ENCODE data around the gene SRGAP2B.
"Not testable (repeated sequence)": the region's sequence is repeated elsewhere in the genome, so short reads cannot be mapped to it uniquely, and the experiment has no call there.

The SRGAP2B gene

GRCh38 chr1:145052019-145052776 lies 42.9 kb downstream of the SRGAP2B start:
- H3K27ac ChIP-seq, H3K4me3 ChIP-seq: not testable (repeated sequence)

GRCh38 chr1:145048181-145048856 lies 46.8 kb downstream of the SRGAP2B start:
- H3K27ac ChIP-seq, H3K4me3 ChIP-seq: not testable (repeated sequence)

DNA sequence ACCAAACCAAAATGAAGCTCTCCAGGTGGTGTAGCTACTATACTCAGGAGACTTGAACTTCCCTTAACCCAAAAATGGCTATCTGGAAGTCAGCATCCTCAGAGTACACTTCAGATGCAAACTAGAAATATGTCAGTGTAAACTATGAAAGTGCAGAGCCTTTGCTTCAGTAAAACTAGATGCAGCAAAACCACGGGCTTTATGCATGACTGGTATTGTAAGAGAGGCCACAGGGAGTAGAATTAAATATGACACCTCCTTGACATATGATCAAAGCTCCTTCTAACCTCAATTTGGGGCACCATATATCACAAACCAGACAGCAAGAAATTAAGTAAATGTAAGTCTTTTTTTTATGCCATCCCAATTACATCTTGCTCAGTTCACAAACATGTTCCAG lies 47.6 kb downstream of the SRGAP2B start:
- H3K27ac ChIP-seq, H3K4me3 ChIP-seq: not testable (repeated sequence)

DNA sequence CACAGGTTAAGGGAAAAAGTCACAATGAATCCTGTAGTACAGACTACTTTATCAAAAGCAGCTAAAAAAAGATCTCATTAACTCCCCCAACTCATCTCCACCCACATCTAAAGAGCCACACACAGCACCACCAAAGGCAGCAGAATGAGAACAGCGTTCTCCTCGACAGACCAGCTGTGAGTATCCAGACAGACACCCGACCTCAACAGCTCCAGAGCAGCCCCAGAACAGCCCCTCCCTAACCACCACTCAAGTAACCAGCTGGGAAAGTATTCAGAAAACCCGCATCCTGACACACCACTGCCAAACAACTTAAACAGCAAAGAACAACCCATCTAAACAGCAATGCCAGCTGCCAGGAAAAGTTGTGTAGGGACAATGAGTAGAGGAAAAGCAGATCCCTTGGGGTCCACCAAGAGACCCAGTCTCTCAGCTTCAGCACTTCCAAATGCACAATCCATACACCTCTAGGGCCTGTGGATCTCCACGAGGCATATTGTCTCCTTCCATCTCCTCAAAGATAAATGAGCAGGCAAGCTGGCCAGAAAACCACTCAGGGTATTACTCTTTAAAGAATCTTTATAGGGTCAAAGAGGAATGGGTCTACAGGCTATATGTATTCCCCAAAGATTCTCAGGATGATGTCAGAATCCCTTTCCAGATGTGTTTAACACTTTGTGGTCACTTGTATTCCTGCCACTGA lies 49.4 kb downstream of the SRGAP2B start:
- H3K27ac ChIP-seq, H3K4me3 ChIP-seq: not testable (repeated sequence)

DNA sequence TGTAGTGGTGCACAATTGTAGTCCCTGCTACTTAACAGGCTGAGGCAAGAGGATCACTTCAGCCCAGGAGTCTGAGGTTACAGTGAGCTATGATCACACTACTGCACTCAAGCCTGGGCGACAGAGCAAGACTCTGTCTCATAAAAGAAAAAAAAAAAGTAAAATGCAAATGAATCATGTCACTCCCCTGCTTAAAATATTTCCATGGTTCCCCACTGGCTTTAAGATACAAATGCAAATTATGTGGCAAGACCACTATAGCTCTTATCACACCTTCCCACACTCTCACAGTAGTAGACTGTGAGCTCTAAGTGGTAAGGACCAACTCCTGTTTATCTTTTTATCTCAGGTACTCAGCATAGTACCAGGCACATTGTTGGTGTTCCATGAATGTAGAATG lies 53.6 kb downstream of the SRGAP2B start:
- H3K27ac ChIP-seq, H3K4me3 ChIP-seq: not testable (repeated sequence)

- not testable (repeated sequence) for H3K4me3 ChIP-seq, H3K27ac ChIP-seq
Measured at GRCh38 chr1:145036019-145036418, 59.1 kb downstream of the SRGAP2B start.

DNA sequence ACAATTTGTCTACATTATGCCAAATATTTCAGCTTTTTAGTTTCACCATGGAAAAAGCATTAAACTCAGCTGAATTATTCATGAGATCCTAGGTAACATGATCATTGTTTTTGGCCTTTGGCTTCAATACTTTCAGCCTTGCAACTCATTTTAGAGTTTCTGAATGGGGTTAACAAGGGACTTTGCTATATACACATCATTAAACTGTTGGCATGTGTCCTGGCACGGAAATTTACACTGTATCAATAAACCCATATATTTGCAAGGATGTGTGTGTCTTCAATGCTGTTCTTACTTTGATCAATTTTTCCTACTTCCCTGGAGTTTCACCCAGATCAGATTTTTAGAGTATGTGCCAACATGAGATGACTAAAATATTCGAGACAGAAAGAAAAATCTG lies 61.6 kb downstream of the SRGAP2B start:
- not testable (repeated sequence) for H3K27ac ChIP-seq, H3K4me3 ChIP-seq

DNA sequence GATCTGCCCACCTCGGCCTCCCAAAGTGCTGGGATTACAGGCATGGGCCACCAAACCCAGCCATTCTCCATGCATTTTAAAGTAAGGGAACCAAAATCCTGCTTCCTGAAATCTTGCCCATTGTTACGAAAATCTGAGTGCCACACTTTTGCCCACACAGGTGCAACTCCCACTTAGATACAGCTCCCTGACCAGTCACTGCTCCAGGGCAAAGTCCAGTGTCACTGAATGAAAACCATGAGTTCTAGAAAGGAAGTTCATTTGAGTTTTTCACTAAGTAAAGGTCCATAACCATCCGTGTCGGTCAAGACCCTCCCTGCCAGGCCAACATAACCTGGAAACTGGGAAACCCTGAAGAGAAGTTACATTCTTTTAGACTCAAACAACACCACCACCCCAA lies 67.9 kb downstream of the SRGAP2B start:
- not testable (repeated sequence) for H3K27ac ChIP-seq, H3K4me3 ChIP-seq

- not testable (repeated sequence) for H3K27ac ChIP-seq
Measured at GRCh38 chr1:145025286-145025685, 69.8 kb downstream of the SRGAP2B start.

GRCh38 chr1:145022259-145022658 lies 72.9 kb downstream of the SRGAP2B start:
- not testable (repeated sequence) for H3K4me3 ChIP-seq, H3K27ac ChIP-seq

More at GRCh38 chr1:145025286-145025685, 69.8 kb downstream of the SRGAP2B start:
- not testable (repeated sequence) for H3K4me3 ChIP-seq

DNA sequence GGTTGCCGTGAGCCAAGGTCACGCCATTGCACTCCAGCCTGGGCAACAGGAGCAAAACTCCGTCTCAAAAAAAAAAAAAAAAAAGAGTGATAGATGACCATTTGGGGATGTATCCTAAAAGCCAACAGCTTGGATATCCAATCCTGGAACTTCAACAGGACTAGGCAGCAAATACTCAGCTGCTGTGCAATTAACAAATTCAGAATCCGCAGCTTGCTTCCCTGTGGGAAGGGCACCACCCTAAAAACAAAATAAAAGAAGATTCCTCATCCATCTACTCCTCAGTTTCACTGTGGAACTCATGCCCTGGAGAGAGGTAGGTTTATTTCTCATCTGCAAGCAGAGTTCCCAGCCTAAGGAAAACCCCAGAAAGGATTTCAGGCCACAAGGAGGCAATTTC lies 73.4 kb downstream of the SRGAP2B start:
- H3K27ac ChIP-seq, H3K4me3 ChIP-seq: not testable (repeated sequence)

GRCh38 chr1:145019709-145020108 lies 75.4 kb downstream of the SRGAP2B start:
- not testable (repeated sequence) for H3K4me3 ChIP-seq, H3K27ac ChIP-seq

DNA sequence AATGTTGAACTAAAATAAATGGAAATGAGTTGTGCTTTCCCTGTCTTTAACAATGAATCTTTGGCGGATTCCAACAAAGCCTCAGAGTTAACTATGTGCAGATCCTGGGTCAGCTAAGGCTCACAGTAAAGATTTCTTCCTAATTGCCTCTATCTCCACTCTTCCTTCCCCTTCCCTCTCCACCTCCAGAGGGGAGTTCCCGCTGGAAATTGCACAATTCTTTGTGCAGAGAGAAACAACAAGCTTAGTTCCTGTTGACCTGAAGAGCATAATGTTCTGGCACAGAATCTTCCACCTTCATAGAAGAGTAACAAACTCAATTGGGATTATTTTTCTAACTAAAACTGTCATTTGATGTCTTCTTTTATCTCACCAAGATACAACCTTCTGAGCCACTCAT lies 77.4 kb downstream of the SRGAP2B start:
- H3K4me3 ChIP-seq, H3K27ac ChIP-seq: not testable (repeated sequence)

DNA sequence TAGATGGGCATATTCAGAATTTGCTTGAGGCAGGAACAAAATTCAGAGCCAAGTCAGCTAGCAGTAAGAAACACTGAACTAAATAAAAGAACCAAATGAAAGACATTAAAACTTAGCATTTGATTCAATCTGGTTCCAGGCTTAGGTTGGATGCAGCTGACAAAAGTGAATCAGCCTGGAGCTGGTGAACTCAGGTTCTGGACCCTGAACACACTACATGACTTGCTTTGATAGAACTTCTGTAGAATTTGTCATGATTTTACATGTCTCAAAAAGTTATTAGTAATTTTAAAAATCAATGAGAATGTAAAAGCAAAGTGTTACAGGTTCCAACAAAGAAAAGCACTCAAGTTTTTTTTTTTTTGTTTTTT lies 78.7 kb downstream of the SRGAP2B start:
- H3K4me3 ChIP-seq, H3K27ac ChIP-seq: not testable (repeated sequence)

- not testable (repeated sequence) for H3K4me3 ChIP-seq, H3K27ac ChIP-seq
Measured at GRCh38 chr1:145015744-145016491, 79.2 kb downstream of the SRGAP2B start.

- not testable (repeated sequence) for H3K4me3 ChIP-seq, H3K27ac ChIP-seq
Measured at GRCh38 chr1:145013353-145013752, 81.8 kb downstream of the SRGAP2B start.

DNA sequence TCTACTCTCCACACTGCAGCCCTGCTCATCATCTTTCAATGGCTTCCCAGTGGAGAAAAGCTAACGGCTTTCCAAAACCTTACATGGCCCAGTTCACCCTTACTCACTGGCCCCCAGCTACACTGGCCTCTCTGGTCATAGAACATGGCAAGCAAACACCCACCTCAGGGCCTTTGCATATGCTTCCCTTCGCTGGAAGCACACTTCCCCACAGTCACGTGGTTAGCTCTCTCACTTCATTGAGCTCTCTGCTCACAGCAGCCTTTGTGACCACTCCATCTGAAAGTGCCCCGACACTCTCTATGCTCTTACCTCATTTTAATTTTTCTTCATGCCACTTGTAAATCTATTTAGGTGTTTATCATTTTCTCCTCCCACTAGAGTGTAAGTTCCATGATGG lies 83.3 kb downstream of the SRGAP2B start:
- not testable (repeated sequence) for H3K4me3 ChIP-seq, H3K27ac ChIP-seq

DNA sequence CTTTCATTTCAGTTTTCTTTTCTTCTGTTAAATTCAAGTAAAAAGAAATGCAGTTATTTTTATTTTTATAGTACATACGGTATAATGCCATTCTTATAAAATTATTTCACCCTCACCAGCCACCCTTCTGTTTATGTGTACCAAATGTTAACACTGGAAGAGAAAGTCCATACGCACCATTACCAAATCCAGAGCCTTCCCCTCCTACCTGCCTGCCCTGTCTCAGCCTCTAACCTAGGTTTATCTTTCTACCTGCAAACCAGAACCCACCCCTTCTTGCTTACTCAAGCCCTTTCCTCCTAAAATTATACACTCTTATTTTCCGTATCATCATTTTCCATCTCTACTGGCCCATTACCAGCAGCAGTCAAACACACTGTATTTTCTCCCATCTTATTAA lies 84.5 kb downstream of the SRGAP2B start:
- H3K27ac ChIP-seq, result peak overlapping the region in 1 of 21 experiments; percentile 45
- H3K4me3 ChIP-seq, result not testable (repeated sequence)

GRCh38 chr1:145009928-145010327 lies 85.2 kb downstream of the SRGAP2B start:
- H3K4me3 ChIP-seq, H3K27ac ChIP-seq: not testable (repeated sequence)

- not testable (repeated sequence) for H3K4me3 ChIP-seq, H3K27ac ChIP-seq
Measured at GRCh38 chr1:145008388-145008787, 86.7 kb downstream of the SRGAP2B start.

Data from skin epidermis (tissue), 12 donors.